HG03135 (cell line): ENCODE measurements around the gene LDB2.

Experiments used
- ATAC-seq: cut with Tn5 transposase; IDR thresholded peaks from one replicate; pipeline ENCODE4 v1.9.1; 2021; ENCODE audit warnings: mild to moderate bottlenecking, moderate library complexity; ENCODE audit not compliant: unreplicated experiment

The LDB2 gene

GRCh38 chr4:16508968-16509367 is 389.5 kb downstream of the LDB2 start:
- ATAC-seq = no peak

DNA sequence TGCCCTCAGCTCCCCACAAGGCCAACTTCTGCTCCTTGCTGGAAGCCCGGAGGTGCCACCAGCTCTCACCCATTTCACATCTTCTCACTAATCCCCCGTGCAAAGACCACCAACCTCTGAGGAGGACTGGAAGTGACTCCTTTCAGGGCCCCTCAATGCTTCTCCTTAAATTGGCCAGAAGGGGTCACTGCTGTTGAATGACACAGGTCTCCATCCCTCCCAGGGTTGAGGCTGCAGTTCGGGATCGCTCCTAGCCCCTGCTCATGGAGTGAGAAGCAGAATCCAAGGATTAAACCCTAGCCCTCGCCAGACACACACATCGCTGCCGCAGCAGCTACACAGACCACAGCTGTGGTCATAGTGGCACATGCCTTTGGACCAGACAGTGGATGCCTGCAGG is 392.7 kb downstream of the LDB2 start:
- no peak for ATAC-seq

DNA sequence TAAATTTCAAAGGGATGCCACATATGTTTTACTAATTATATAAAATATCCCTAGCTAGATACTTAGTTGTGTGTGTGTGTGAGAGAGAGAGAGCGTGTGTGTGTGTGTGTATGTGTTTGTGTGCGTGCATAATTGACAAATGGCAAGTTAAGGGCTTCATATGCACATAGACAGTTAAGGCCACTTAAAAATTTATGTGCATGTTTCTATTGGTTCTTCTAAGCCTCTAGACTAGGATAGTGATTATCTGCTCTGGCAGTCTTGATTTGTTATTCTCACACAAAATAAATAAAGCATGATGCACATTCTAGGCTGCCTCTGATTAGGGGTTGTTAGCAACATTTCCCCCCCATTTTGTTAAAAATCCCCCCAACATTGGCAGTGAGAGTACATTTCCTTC is 393.2 kb downstream of the LDB2 start:
- no peak for ATAC-seq

DNA sequence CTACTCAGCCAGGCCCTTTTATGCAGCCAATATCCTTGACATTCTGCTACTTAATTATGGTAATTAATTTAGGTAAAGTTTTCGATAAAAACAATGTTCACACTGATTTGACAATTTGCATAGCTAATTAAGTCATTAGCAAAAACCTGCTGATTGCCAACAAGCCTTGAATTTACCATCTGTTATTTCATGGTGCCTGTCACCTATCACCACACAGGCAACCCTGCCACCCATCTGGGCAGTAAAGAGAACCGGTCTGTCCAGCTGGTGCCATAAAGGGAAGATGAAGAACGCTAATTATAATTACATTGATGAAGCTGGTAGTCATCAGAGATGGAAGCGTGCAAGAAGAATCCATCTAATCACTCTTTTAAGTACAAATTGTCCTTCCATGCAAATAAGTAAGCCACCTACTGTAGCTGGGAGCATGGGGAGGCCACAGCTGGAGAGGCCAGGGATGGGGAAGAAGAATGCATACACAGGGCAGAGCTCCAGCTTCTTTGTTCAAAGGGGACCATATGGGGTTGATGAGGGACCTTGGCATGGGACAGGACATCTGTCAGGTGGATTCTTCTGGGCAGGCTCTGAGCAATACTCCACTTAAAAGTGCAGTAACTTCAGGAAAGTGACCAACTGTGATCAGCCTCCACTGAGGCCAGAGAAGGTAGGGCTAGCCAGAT is 394.9 kb downstream of the LDB2 start:
- ATAC-seq = no peak

- no peak for ATAC-seq
Measured at GRCh38 chr4:16498978-16499377, 399.5 kb downstream of the LDB2 start.

DNA sequence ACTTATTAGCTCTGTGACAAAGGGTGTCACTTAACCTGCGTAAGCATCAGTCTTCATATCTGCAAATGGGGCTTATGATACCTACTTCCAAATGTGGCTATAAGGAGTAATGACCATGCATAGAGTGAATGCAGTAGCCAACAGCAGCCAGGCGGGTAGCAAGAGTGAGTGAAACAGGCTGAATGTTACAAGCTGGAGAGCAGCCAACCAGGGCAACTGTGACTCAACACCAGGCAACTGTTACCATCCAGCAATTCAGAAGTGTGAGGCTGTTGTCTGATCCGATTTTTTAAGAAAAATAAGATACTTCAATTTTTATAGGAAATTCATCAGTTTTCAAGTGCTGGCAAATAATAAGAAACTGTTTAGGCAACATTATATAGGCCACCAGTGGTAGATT is 401.9 kb downstream of the LDB2 start:
- no peak for ATAC-seq

- ATAC-seq = no peak
Measured at GRCh38 chr4:16492872-16493271, 405.6 kb downstream of the LDB2 start.

- no peak for ATAC-seq
Measured at GRCh38 chr4:16489226-16489625, 409.2 kb downstream of the LDB2 start.

DNA sequence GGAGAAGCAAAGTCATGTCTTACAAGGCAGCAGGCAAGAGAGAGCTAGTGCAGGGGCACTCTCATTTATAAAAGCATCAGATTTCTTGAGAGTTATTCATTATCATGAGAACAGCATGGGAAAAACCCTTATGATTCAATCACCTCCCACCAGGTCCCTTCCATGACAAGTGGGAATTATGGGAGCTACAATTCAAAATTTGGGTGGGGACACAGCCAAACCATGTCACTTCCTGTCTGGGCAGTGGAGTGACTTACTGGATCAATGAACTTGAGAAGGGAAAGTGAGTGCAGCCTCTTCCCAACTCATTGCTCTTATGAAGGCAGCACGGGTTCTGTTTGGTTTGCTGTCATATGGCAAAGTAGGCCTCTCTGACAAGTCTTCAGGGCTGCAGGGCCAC is 410.4 kb downstream of the LDB2 start:
- no peak for ATAC-seq

DNA sequence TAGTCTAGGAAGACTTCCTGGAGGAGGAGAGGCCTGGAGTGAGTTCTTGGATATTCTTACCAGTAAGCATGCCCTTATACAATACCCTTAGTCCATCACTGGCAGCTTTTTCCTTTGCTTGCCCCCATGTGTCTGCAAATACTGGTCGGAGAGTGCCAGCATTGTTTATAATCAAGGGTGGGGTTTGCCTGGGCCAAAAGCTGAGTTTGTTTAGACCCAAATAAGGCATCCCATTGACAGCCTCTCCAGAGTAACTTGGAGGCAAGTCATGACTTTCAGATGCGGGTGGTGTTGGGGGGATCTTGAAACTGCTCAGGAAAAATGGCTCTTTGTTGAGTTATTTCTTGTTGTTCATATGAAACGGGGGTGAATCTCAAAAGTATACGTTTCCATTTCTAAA is 413.7 kb downstream of the LDB2 start:
- no peak for ATAC-seq

- ATAC-seq = no peak
Measured at GRCh38 chr4:16483540-16483939, 414.9 kb downstream of the LDB2 start.

GRCh38 chr4:16480011-16480410 is 418.4 kb downstream of the LDB2 start:
- ATAC-seq = no peak

DNA sequence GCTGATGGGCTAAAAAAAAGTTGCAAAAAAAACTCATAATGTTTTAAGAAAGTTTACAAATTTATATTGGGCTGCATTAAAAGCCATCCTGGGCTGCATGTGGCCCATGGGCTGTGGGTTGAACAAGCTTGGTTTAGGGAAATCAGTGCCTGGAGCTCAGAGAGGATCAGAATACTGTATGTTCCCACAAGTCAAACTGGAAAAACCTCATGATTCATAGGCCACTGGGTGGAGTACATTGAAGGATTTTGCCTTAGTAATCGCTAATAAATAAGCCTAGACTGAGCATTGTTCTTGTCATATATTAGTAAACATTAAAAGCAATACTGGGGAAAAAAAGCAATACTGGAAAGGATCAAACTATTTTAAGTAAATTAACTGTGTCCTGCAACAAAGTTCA is 425.9 kb downstream of the LDB2 start:
- no peak for ATAC-seq

DNA sequence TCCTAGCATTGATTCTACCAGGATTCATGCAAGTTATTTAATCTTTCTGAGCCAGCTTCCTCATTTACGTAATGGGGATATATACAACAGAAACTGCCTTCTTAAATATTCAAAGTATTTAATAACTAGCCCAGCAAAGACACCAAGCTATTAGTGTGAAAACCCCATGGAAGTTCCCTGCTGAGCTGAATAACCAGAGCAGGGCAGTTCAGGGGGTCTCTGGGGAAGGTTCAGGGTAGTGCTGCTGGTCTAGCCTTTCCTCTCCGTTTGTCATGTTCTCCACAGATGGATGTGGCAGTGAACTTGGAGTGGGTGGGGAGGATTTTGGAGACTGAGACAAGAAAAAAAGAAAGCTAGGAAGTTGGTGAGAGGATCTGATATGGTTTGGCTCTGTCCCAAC is 431.4 kb downstream of the LDB2 start:
- no peak for ATAC-seq

- ATAC-seq = no peak
Measured at GRCh38 chr4:16466581-16466980, 431.9 kb downstream of the LDB2 start.

GRCh38 chr4:16464651-16465050 is 433.8 kb downstream of the LDB2 start:
- no peak for ATAC-seq

- ATAC-seq = no peak
Measured at GRCh38 chr4:16462656-16463055, 435.8 kb downstream of the LDB2 start.

DNA sequence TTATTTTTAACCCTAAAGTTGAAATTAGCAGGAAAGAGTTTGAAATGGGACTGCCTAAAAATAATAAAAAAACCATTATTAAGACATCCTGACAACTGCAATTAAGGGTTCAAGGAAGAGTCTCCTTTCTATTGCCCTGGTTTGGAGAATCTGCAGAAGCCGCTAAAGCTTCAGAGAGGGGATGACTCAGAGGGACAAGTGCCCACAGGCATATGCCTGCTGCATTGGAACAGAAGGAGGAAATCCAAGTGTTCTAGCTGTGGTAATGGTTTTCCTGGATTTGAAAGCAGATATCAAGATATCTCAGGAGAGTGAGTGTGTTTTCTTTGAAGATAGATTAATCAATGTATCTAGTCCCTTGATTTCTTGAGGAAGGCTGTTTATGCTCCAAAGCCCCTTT is 437.1 kb downstream of the LDB2 start:
- no peak for ATAC-seq

DNA sequence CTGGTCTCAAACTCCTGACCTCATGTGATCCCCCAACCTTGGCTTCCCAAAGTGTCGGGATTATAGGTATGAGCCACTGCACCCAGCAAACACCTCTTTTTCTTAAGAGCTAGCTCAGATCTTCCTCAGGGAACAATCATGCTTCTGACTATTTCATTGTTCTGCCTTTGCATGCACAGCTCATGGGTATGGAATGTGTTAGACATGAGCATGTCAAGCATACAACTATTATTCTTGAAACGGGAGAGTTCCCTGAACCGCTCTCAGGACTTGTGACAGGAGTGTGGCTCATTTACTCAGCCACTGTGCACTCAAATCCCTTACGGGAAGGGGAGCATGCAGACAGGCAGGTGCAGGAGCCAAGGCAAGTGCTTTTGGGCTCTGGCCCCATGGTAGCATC is 440.5 kb downstream of the LDB2 start:
- ATAC-seq = no peak
